GM18511 (cell line): ENCODE results near the gene CBX2.

Source experiments
- ATAC-seq: cut with Tn5 transposase; IDR thresholded peaks from one replicate; pipeline ENCODE4 v1.9.1; 2021; ENCODE audit warnings: mild to moderate bottlenecking, moderate library complexity; ENCODE audit not compliant: unreplicated experiment

Gene CBX2

GRCh38 chr17:79811011-79811867 lies 33.3 kb downstream of the CBX2 start:
- no peak for ATAC-seq

GRCh38 chr17:79811868-79812352 lies 34.0 kb downstream of the CBX2 start:
- no peak for ATAC-seq

- no peak for ATAC-seq
Observed at GRCh38 chr17:79812353-79813258, 34.7 kb downstream of the CBX2 start.

- no peak for ATAC-seq
Observed at GRCh38 chr17:79813297-79814126, 35.6 kb downstream of the CBX2 start.

GRCh38 chr17:79814127-79814973 lies 36.4 kb downstream of the CBX2 start:
- ATAC-seq = no peak

GRCh38 chr17:79814974-79815835 lies 37.3 kb downstream of the CBX2 start:
- no peak for ATAC-seq

GRCh38 chr17:79815836-79816461 lies 38.0 kb downstream of the CBX2 start:
- ATAC-seq = no peak

- ATAC-seq = no peak
Observed at GRCh38 chr17:79818026-79818758, 40.2 kb downstream of the CBX2 start.

GRCh38 chr17:79819085-79819484 lies 41.1 kb downstream of the CBX2 start:
- no peak for ATAC-seq

GRCh38 chr17:79819534-79820276 lies 41.8 kb downstream of the CBX2 start:
- ATAC-seq = no peak

- ATAC-seq = no peak
Observed at GRCh38 chr17:79820959-79821330, 43.0 kb downstream of the CBX2 start.

GRCh38 chr17:79821331-79822095 lies 43.6 kb downstream of the CBX2 start:
- no peak for ATAC-seq

- ATAC-seq = no peak
Observed at GRCh38 chr17:79822583-79823124, 44.7 kb downstream of the CBX2 start.

- ATAC-seq = no peak
Observed at GRCh38 chr17:79824234-79824633, 46.3 kb downstream of the CBX2 start.

GRCh38 chr17:79824893-79825579 lies 47.1 kb downstream of the CBX2 start:
- ATAC-seq = no peak

GRCh38 chr17:79825580-79825921 lies 47.6 kb downstream of the CBX2 start:
- ATAC-seq = no peak
